Measurements from ENCODE around the gene SAYSD1.

Gene SAYSD1

DNA sequence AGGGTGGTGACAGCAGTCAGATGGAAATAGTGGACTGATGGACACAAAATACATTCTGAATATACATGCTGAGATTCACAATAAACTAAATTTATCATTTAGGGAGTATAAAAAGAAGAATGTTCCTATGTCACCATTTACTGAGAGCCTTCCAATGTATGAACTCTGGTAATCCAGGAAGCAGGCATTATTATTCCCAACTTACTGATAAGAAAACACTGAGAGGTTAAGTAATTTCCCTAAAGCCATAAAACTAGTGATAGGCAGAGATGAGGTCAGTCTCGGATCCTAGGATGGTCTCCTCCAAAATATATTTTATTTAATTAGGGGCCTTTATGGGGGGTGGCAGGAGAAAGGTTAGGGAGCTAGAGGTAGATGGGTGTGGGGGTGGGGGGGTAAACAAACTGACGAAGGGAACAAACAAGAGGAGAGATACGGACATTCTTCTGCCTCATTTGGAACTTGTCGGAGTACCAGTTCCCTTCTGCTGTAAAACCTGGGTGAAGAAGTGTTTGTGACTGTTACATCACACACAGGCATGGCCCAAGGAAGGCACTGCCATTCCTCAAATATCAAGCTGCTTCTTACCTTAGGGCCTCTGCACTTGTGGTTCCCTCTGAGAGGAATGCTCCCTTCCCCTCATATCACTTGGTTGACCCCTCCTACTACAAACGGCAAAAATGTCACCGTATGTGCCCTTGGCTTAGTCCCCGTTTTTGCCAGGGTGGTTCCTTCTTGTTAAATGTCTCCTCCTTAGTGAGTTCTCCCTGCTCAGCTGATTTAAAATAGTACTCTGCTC lies 6.7 kb downstream of the SAYSD1 start:
- TF ChIP-seq ZFX (IDR thresholded peaks at IDR 0.05; ENCODE audit: borderline replicate concordance) = no peak
- TF ChIP-seq, protein P1, sequence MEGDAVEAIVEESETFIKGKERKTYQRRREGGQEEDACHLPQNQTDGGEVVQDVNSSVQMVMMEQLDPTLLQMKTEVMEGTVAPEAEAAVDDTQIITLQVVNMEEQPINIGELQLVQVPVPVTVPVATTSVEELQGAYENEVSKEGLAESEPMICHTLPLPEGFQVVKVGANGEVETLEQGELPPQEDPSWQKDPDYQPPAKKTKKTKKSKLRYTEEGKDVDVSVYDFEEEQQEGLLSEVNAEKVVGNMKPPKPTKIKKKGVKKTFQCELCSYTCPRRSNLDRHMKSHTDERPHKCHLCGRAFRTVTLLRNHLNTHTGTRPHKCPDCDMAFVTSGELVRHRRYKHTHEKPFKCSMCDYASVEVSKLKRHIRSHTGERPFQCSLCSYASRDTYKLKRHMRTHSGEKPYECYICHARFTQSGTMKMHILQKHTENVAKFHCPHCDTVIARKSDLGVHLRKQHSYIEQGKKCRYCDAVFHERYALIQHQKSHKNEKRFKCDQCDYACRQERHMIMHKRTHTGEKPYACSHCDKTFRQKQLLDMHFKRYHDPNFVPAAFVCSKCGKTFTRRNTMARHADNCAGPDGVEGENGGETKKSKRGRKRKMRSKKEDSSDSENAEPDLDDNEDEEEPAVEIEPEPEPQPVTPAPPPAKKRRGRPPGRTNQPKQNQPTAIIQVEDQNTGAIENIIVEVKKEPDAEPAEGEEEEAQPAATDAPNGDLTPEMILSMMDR (IDR thresholded peaks at IDR 0.05) = no peak
- no peak overlapping the region for H3K27ac ChIP-seq

DNA sequence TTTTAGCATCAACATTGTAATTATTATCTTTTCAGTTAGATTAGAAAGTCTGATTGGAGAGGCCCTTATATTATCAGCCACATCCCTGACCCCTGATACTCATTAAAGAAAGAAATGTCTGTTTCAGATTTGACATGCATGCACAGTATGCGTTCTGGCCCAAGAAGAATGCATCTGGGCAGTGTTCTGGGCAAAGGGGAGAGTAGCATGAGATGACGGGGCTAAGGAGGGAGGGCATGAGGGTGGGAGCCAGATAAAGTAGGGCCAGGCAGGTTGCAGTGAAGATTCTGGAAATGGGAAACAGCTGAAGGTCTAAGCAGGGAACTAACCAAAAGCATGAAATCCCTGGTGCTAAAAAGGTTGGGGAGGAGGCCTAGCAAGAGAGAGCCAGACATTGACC lies 7.3 kb downstream of the SAYSD1 start:
- no peak overlapping the region for H3K27ac ChIP-seq
- TF ChIP-seq, protein P1 (IDR thresholded peaks at IDR 0.05) = no peak
- TF ChIP-seq ZFX (IDR thresholded peaks at IDR 0.05; ENCODE audit: borderline replicate concordance) = no peak

DNA sequence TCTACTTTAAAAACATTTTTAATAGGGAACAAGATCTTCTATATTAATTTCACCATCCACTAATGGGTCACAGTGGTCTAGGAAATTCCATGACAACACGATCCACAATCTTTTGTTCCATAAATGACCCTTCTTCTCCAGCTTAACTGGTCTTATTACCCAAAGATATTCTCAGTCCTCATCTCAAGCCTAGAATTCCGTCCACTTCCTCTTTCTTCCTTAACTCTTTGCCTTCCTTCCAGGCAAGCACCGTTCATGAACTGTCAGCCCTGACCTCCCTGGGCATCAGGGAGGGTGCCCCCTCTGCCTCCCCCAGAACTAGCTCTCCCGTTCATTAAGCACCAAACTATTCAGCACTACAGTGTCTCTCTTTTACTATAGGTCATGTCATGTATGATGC lies 8.0 kb downstream of the SAYSD1 start:
- no peak overlapping the region for H3K27ac ChIP-seq
- no peak for TF ChIP-seq ZFX (IDR thresholded peaks at IDR 0.05; ENCODE audit: borderline replicate concordance)
- TF ChIP-seq, protein P1 (IDR thresholded peaks at IDR 0.05) = no peak

DNA sequence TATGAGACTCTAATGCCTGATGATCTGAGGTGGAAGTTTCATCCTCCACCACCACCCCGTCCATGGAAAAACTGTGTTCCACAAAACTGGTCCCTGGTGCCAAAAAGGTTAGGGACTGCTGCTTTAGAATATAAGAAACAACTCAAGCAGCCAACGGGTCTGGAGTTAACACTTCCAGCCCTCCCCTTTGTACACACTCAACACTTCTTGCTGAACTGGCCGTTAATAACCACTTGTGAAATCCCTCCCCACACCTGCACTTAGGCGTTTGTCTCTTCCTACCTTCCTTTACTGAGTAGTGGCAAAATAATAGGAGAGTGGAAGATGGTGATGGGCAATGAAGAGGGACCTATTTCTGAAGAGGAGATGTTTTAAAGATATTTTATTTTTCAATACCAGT lies 10.5 kb downstream of the SAYSD1 start:
- H3K27ac ChIP-seq = no peak overlapping the region
- no peak for TF ChIP-seq ZFX (IDR thresholded peaks at IDR 0.05; ENCODE audit: borderline replicate concordance)
- TF ChIP-seq, protein P1 (IDR thresholded peaks at IDR 0.05) = no peak

DNA sequence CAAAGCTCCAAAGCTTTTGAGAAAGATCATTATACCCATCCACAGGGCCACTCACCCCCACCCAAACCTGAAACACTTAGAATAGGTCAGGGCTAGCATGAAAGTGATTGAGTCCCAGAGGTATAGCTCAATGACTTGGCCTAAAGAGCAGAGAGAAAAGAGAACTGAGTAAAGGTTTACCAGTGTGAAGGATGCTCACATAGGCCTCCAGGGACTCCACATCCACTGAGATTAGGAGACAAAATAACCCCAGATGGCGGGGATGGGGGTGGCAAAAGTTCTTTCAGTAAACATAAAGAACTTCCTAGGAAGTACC lies 12.2 kb downstream of the SAYSD1 start:
- TF ChIP-seq ZFX (IDR thresholded peaks at IDR 0.05; ENCODE audit: borderline replicate concordance) = no peak
- no peak overlapping the region for H3K27ac ChIP-seq

DNA sequence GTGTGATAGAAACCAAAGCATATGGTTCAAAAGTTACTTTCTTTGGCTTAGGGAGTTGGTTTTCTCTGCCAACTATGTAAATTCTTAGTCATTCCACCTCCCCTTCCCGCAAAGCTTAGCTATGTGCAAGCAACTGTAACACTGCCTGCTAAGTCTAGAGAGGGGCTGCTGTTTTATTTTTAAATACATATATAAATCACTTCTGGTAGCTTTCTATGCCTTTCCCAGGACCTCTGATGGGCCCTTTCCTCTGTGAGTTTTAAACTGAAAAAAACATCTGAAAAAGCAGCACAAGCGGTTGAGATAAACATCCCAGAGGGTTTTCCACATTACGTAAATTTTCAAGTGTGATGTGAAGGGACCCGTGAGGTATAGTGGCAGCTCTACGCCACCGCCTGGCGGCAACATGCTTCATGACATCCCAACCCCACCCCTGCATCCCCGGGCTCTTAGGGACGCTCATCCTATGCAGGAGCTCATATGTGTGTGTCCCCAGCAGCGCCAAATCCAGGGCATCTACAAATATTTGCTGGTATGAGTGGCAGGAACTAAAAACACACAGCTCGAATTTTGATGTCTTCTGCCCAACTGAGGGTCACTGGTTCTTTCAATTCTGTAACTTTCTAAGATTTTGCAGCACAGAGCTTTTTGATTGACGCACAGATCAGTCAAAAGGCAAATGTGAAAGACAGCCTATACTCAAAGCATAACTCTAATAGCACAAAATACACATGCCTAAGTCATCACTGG lies 12.7 kb downstream of the SAYSD1 start:
- no peak for TF ChIP-seq ZFX (IDR thresholded peaks at IDR 0.05; ENCODE audit: borderline replicate concordance)
- TF ChIP-seq, protein P1 (IDR thresholded peaks at IDR 0.05) = peak; percentile 36
- H3K27ac ChIP-seq = no peak overlapping the region

DNA sequence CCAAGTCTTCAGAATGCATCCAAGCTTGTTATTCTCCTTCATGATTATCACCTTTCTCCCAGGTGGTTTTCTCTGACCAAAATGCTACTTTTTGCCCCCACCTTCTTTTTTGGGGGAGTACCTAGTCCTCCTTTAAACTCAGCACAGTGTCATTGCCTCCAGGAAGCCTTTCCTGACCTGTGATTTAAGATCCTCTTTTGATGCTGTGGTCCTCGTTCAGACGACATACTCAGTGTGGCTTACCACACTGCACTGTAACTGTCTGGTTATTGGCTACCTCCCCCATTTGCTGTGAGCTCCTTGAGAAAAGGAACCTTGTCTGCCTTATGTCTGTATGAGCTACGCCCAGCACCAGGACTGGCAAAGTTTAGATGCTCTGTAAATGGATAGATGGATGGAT lies 14.6 kb downstream of the SAYSD1 start:
- no peak overlapping the region for H3K27ac ChIP-seq
- TF ChIP-seq ZFX (IDR thresholded peaks at IDR 0.05; ENCODE audit: borderline replicate concordance) = no peak
- TF ChIP-seq, protein P1 (IDR thresholded peaks at IDR 0.05) = no peak
